Measurements from ENCODE around the gene MISP. TPM values are rescaled to one million over a fixed set of nuclear protein-coding genes. Genes with fewer than 3 reads are reported as not detected.
A peak's percentile ranks its signal among the peaks of the same experiment; 100 is the strongest.

The MISP gene
- total RNA-seq, 5 donors from 2014 or later (not counting 1 experiment from before 2014, with no cell fraction given) = 0.10 to 0.16 (median 0.15) TPM; not detected in 2

DNA sequence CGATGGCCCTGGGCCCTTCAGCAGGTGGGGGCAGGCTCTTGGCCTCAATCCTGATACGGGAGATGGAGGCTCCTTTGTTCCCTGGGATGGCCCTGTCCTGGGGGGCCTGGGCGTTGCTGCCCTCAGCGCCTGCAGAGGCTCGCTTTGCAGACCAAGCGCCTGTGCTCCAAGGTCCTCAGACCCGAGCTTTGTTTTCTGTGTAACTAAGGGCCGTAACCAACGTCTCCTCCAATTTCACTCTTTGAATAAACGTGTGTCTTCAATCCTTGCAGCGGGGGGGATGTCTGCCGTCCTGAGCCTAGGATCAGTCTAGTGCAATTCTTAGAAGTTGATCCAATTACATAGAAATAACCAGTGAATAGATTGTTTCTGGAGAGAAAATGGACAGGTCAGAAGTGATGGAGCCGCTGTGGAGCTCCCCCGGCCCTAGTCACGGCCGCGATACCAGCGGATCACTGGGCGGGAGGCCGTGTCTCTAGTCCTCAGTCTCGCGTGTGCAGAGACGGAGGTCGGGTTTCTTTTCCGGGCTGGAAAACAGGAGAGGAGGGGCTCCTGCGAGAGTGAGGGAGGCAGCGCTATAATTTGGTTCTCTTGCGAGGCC, 51.7 kb downstream of the MISP start:
- 96% methylated on average over 17 of the region's 28 CpGs for WGBS (ENCODE audit: insufficient coverage)
- Histone ChIP-seq H3K27ac (ENCODE audit: low read length) (peak overlapping the region; percentile 45), H3K36me3 (ENCODE audit: control insufficient read depth in 2 of 2, extremely low read depth in 1 of 2, insufficient read depth in 1 of 2, low read length in 1 of 2) (peaks cover 48 to 61% of the 10 kb centered on the region in 2 donors), H3K4me1 (ENCODE audit: control insufficient read depth in 1 of 2, extremely low read depth in 1 of 2, insufficient read depth in 2 of 2, low read length in 2 of 2) (peaks cover 25 to 61% of the 10 kb centered on the region in 2 experiments), H3K27me3 (replicated peaks in 1 of 2; ENCODE audit: control insufficient read depth in 2 of 2, extremely low read depth in 1 of 2, insufficient read depth in 2 of 2, low read length in 1 of 2) (no peaks in the 10 kb centered on the region), H3K9me3 (no peaks in the 10 kb centered on the region), H3K4me3 (ENCODE audit: control insufficient read depth in 1 of 2, extremely low read depth in 1 of 2, low read length in 1 of 2) (peak overlapping the region in 1 of 2 donors; percentile 7)
- Mint-ChIP-seq H3K27ac (peak overlapping the region; percentile 74 to 82), H3K4me3 (peak overlapping the region; percentile 13 to 94 (median 17)), H3K4me1 (peaks cover 46 to 63% (median 55%) of the 10 kb centered on the region in 3 donors), H3K36me3 (peaks cover 23% of the 10 kb centered on the region), H3K9me3 (no peaks in the 10 kb centered on the region), H3K27me3 (no peaks in the 10 kb centered on the region)
- ChIA-PET POLR2A (no interaction called here), CTCF (no interaction called here)
- no peak for DNase-seq
- no peak for ATAC-seq (replicated peaks in 1 of 4)

GRCh38 chr19:803099-803561, 52.2 kb downstream of the MISP start:
- Histone ChIP-seq H3K27ac (ENCODE audit: low read length) (no peak overlapping the region), H3K4me1 (ENCODE audit: control insufficient read depth in 1 of 2, extremely low read depth in 1 of 2, insufficient read depth in 2 of 2, low read length in 2 of 2) (peaks cover 25 to 60% of the 10 kb centered on the region in 2 experiments), H3K36me3 (ENCODE audit: control insufficient read depth in 2 of 2, extremely low read depth in 1 of 2, insufficient read depth in 1 of 2, low read length in 1 of 2) (peaks cover 53 to 66% of the 10 kb centered on the region in 2 donors), H3K4me3 (ENCODE audit: control insufficient read depth in 1 of 2, extremely low read depth in 1 of 2, low read length in 1 of 2) (no peak overlapping the region), H3K9me3 (no peaks in the 10 kb centered on the region), H3K27me3 (replicated peaks in 1 of 2; ENCODE audit: control insufficient read depth in 2 of 2, extremely low read depth in 1 of 2, insufficient read depth in 2 of 2, low read length in 1 of 2) (no peaks in the 10 kb centered on the region)
- Mint-ChIP-seq H3K27me3 (no peaks in the 10 kb centered on the region), H3K4me3 (peak overlapping the region in 1 of 3 donors; percentile 9), H3K9me3 (no peaks in the 10 kb centered on the region), H3K36me3 (peaks cover 27% of the 10 kb centered on the region), H3K27ac (peak overlapping the region in 1 of 2 donors; percentile 34), H3K4me1 (peaks cover 49 to 66% (median 58%) of the 10 kb centered on the region in 3 donors)
- ChIA-PET CTCF (no interaction called here), POLR2A (no interaction called here)
- no peak for ATAC-seq (replicated peaks in 1 of 4)
- 90% methylated on average over 17 of the region's 17 CpGs for WGBS (ENCODE audit: insufficient coverage)
- DNase-seq = no peak

DNA sequence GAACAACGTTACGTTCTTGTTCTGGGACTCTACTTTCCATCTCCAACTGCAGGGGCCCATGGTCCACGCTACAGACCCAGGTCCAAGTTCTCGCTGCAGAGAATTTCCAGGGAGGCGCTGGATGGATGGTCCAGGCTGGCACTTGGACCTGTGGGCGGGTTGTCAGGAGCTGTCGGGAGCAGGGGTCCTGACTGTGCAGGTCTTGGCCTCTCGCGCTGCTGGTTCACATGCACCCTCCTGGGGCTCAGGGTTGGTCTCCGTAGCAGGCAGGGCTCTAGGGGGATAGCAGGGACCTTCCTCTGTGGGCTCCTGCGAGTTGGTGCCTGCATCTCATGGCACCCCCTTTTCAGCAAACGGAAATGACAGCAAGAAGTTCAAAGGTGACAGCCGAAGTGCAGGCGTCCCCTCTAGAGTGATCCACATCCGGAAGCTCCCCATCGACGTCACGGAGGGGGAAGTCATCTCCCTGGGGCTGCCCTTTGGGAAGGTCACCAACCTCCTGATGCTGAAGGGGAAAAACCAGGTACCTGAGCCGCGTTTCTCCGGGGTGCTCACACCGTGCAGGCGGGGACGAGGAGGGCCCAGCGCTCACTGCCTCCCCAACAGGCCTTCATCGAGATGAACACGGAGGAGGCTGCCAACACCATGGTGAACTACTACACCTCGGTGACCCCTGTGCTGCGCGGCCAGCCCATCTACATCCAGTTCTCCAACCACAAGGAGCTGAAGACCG, 52.9 kb downstream of the MISP start:
- DNase-seq = peak in 1 of 35 experiments; percentile 11
- 79% methylated on average over 29 of the region's 31 CpGs for WGBS (ENCODE audit: insufficient coverage)
- POLR2A ChIA-PET = no interaction called here

GRCh38 chr19:804419-805165, 53.7 kb downstream of the MISP start:
- no peak for ATAC-seq (replicated peaks in 1 of 4)
- no peak overlapping the region for H3K27ac Mint-ChIP-seq
- peaks cover 41 to 58% (median 49%) of the 10 kb centered on the region in 3 donors for H3K4me1 Mint-ChIP-seq
- Histone ChIP-seq H3K9me3 (no peaks in the 10 kb centered on the region), H3K27ac (ENCODE audit: low read length) (no peak overlapping the region), H3K4me3 (ENCODE audit: control insufficient read depth in 1 of 2, extremely low read depth in 1 of 2, low read length in 1 of 2) (no peak overlapping the region), H3K36me3 (ENCODE audit: control insufficient read depth in 2 of 2, extremely low read depth in 1 of 2, insufficient read depth in 1 of 2, low read length in 1 of 2) (peaks cover 56 to 77% of the 10 kb centered on the region in 2 donors), H3K4me1 (ENCODE audit: control insufficient read depth in 1 of 2, extremely low read depth in 1 of 2, insufficient read depth in 2 of 2, low read length in 2 of 2) (peaks cover 21 to 46% of the 10 kb centered on the region in 2 experiments), H3K27me3 (replicated peaks in 1 of 2; ENCODE audit: control insufficient read depth in 2 of 2, extremely low read depth in 1 of 2, insufficient read depth in 2 of 2, low read length in 1 of 2) (no peaks in the 10 kb centered on the region)
- H3K27me3 Mint-ChIP-seq = no peaks in the 10 kb centered on the region
- H3K9me3 Mint-ChIP-seq = no peaks in the 10 kb centered on the region
- ChIA-PET POLR2A (no interaction called here), CTCF (no interaction called here)
- DNase-seq = peak in 1 of 35 experiments; percentile 1
- WGBS (ENCODE audit: insufficient coverage) = 93% methylated on average over 49 of the region's 53 CpGs
- H3K4me3 Mint-ChIP-seq = no peak overlapping the region
- peaks cover 27% of the 10 kb centered on the region for H3K36me3 Mint-ChIP-seq

More for the DNA sequence above, 52.9 kb downstream of the MISP start:
- Histone ChIP-seq H3K36me3 (ENCODE audit: control insufficient read depth in 2 of 2, extremely low read depth in 1 of 2, insufficient read depth in 1 of 2, low read length in 1 of 2) (peaks cover 53 to 73% of the 10 kb centered on the region in 2 donors), H3K4me3 (ENCODE audit: control insufficient read depth in 1 of 2, extremely low read depth in 1 of 2, low read length in 1 of 2) (no peak overlapping the region), H3K27me3 (replicated peaks in 1 of 2; ENCODE audit: control insufficient read depth in 2 of 2, extremely low read depth in 1 of 2, insufficient read depth in 2 of 2, low read length in 1 of 2) (no peaks in the 10 kb centered on the region), H3K4me1 (ENCODE audit: control insufficient read depth in 1 of 2, extremely low read depth in 1 of 2, insufficient read depth in 2 of 2, low read length in 2 of 2) (peaks cover 25 to 53% of the 10 kb centered on the region in 2 experiments), H3K27ac (ENCODE audit: low read length) (no peak overlapping the region), H3K9me3 (no peaks in the 10 kb centered on the region)
- peak overlapping the region in 2 of 3 donors; percentile 9 to 30 for H3K4me3 Mint-ChIP-seq
- H3K4me1 Mint-ChIP-seq = peaks cover 48 to 64% (median 56%) of the 10 kb centered on the region in 3 donors
- peak overlapping the region in 1 of 2 donors; percentile 34 for H3K27ac Mint-ChIP-seq
- H3K36me3 Mint-ChIP-seq = peaks cover 27% of the 10 kb centered on the region
- H3K27me3 Mint-ChIP-seq = no peaks in the 10 kb centered on the region
- CTCF ChIA-PET = no interaction called here
- no peaks in the 10 kb centered on the region for H3K9me3 Mint-ChIP-seq
- ATAC-seq (replicated peaks in 1 of 4) = no peak

- Histone ChIP-seq H3K36me3 (ENCODE audit: control insufficient read depth in 2 of 2, extremely low read depth in 1 of 2, insufficient read depth in 1 of 2, low read length in 1 of 2) (peaks cover 61 to 81% of the 10 kb centered on the region in 2 donors), H3K4me3 (ENCODE audit: control insufficient read depth in 1 of 2, extremely low read depth in 1 of 2, low read length in 1 of 2) (no peak overlapping the region), H3K27ac (ENCODE audit: low read length) (no peak overlapping the region), H3K9me3 (no peaks in the 10 kb centered on the region), H3K27me3 (replicated peaks in 1 of 2; ENCODE audit: control insufficient read depth in 2 of 2, extremely low read depth in 1 of 2, insufficient read depth in 2 of 2, low read length in 1 of 2) (no peaks in the 10 kb centered on the region), H3K4me1 (ENCODE audit: control insufficient read depth in 1 of 2, extremely low read depth in 1 of 2, insufficient read depth in 2 of 2, low read length in 2 of 2) (peaks cover 21 to 40% of the 10 kb centered on the region in 2 experiments)
- ATAC-seq (replicated peaks in 1 of 4) (no peak), DNase-seq (no peak)
- H3K9me3 Mint-ChIP-seq = no peaks in the 10 kb centered on the region
- peaks cover 35 to 52% (median 43%) of the 10 kb centered on the region in 3 donors for H3K4me1 Mint-ChIP-seq
- H3K27me3 Mint-ChIP-seq = no peaks in the 10 kb centered on the region
- ChIA-PET POLR2A (no interaction called here), CTCF (no interaction called here)
- no peak overlapping the region for H3K27ac Mint-ChIP-seq
- H3K36me3 Mint-ChIP-seq = peaks cover 27% of the 10 kb centered on the region
- no peak overlapping the region for H3K4me3 Mint-ChIP-seq
- 93% methylated on average over 28 of the region's 33 CpGs for WGBS (ENCODE audit: insufficient coverage)
Measured at GRCh38 chr19:805166-805551, 54.2 kb downstream of the MISP start.

Measured in T-cell (primary cell).